ENCODE measurements around the gene SPRY4. TPM values are rescaled to one million over a fixed set of nuclear protein-coding genes. Genes with fewer than 3 reads are reported as not detected.
A peak's percentile ranks its signal among the peaks of the same experiment; 100 is the strongest.

SPRY4 gene
- total RNA-seq, 1 experiment from 2014 or later: 7.7 TPM

DNA sequence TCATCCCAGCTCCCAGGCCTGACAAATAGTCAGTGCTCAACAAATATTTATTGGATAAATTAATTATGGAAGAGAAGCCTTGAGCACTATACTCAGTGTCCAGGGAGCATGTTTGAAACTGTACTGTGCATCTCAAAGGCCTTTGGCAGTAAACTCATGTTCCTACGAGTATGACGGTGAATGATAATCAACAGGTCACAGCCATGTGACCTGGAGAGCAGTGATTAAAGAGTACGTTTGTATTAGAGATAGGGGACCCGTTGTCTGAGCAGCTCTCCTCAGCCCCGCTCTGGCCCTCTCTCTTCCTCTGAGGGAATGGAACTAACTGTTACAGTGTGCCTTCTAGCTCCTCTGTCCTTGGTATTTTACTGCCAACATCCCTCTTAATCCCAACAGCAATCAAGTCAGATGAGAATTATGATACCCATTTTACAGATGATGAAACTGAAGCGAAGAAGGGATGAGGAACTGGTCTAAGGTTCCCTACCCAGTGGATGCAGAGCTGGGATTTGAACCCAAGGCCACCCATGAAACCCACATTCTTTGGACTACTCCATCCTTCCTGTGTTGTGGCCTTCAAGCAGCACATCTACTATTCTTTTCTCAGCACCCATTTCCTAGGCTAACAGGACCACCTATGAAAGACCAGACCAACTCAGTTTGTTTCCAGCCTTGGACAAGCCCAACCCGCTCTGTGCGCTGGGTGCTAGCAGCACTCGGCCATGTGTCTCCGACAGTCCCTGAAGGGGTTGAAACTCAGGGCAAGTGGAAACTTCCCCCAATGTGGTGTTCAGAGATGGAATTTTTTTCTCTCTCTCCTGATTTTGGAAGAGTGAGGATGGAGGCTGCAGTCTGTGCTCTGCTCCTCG, 34.9 kb downstream of the SPRY4 start:
- peaks cover 7% of the 10 kb centered on the region for H3K4me1 Mint-ChIP-seq (ENCODE audit: low read depth, unreplicated experiment)
- intact Hi-C loops (cut with micrococcal nuclease; ENCODE audit: unreplicated experiment): no loop called here
- DNase-seq: no peak
- peaks cover 12% of the 10 kb centered on the region for H3K36me3 Mint-ChIP-seq (ENCODE audit: insufficient read depth, unreplicated experiment)
- Histone ChIP-seq H3K4me3 (ENCODE audit: low read depth, low read length) (no peak overlapping the region), H3K4me1 (no peaks in the 10 kb centered on the region), H3K27me3 (replicated peaks; ENCODE audit: control insufficient read depth, insufficient read depth, low read length) (no peaks in the 10 kb centered on the region), H3K9me3 (no peaks in the 10 kb centered on the region), H3K36me3 (ENCODE audit: control insufficient read depth, insufficient read depth, low read length) (no peaks in the 10 kb centered on the region)
- BruUV-seq (replicated peaks): no TSS peak
- TF ChIP-seq, protein P1, sequence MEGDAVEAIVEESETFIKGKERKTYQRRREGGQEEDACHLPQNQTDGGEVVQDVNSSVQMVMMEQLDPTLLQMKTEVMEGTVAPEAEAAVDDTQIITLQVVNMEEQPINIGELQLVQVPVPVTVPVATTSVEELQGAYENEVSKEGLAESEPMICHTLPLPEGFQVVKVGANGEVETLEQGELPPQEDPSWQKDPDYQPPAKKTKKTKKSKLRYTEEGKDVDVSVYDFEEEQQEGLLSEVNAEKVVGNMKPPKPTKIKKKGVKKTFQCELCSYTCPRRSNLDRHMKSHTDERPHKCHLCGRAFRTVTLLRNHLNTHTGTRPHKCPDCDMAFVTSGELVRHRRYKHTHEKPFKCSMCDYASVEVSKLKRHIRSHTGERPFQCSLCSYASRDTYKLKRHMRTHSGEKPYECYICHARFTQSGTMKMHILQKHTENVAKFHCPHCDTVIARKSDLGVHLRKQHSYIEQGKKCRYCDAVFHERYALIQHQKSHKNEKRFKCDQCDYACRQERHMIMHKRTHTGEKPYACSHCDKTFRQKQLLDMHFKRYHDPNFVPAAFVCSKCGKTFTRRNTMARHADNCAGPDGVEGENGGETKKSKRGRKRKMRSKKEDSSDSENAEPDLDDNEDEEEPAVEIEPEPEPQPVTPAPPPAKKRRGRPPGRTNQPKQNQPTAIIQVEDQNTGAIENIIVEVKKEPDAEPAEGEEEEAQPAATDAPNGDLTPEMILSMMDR (IDR thresholded peaks at IDR 0.05; ENCODE audit: insufficient read depth in 1 of 2, low read depth in 1 of 2, low read length in 1 of 2, severe bottlenecking in 1 of 2, unreplicated experiment in 1 of 2): no peak
- H3K27ac Mint-ChIP-seq (ENCODE audit: unreplicated experiment): no peak overlapping the region
- CTCF ChIA-PET: no interaction called here
- no peak overlapping the region for H3K4me3 Mint-ChIP-seq (ENCODE audit: unreplicated experiment)
- no peaks in the 10 kb centered on the region for H3K27me3 Mint-ChIP-seq (ENCODE audit: insufficient read depth, unreplicated experiment)
- H3K9me3 Mint-ChIP-seq (ENCODE audit: unreplicated experiment): no peaks in the 10 kb centered on the region
- POLR2A ChIA-PET: no interaction called here

DNA sequence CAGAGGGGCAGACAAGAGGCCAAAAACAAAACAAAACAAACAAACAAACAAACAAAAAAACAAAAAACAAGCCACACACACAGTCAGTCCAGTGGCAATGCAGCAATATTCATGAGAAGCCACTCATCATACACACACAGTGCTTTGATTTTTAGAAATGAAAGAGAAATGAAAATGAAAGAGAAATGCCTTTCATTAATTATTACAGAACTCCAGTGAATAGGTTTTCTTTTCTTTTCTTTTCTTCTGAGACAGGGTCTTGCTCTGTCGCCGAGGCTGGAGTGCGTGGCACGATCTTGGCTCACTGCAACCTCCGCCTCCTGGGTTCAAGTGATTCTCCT, 36.9 kb downstream of the SPRY4 start:
- ChIA-PET POLR2A (no interaction called here), CTCF (no interaction called here)
- DNase-seq: no peak
- Mint-ChIP-seq H3K4me3 (ENCODE audit: unreplicated experiment) (no peak overlapping the region), H3K36me3 (ENCODE audit: insufficient read depth, unreplicated experiment) (peaks cover 6% of the 10 kb centered on the region), H3K9me3 (ENCODE audit: unreplicated experiment) (no peaks in the 10 kb centered on the region), H3K27me3 (ENCODE audit: insufficient read depth, unreplicated experiment) (no peaks in the 10 kb centered on the region), H3K4me1 (ENCODE audit: low read depth, unreplicated experiment) (peaks cover 7% of the 10 kb centered on the region), H3K27ac (ENCODE audit: unreplicated experiment) (peak overlapping the region; percentile 9)
- no TSS peak for BruUV-seq (replicated peaks)
- Histone ChIP-seq H3K4me3 (ENCODE audit: low read depth, low read length) (no peak overlapping the region), H3K4me1 (no peaks in the 10 kb centered on the region), H3K9me3 (no peaks in the 10 kb centered on the region), H3K36me3 (ENCODE audit: control insufficient read depth, insufficient read depth, low read length) (no peaks in the 10 kb centered on the region), H3K27me3 (replicated peaks; ENCODE audit: control insufficient read depth, insufficient read depth, low read length) (no peaks in the 10 kb centered on the region)
- TF ChIP-seq, protein P1 (IDR thresholded peaks at IDR 0.05; ENCODE audit: insufficient read depth in 1 of 2, low read depth in 1 of 2, low read length in 1 of 2, severe bottlenecking in 1 of 2, unreplicated experiment in 1 of 2): no peak
- intact Hi-C loops (cut with micrococcal nuclease; ENCODE audit: unreplicated experiment): no loop called here

DNA sequence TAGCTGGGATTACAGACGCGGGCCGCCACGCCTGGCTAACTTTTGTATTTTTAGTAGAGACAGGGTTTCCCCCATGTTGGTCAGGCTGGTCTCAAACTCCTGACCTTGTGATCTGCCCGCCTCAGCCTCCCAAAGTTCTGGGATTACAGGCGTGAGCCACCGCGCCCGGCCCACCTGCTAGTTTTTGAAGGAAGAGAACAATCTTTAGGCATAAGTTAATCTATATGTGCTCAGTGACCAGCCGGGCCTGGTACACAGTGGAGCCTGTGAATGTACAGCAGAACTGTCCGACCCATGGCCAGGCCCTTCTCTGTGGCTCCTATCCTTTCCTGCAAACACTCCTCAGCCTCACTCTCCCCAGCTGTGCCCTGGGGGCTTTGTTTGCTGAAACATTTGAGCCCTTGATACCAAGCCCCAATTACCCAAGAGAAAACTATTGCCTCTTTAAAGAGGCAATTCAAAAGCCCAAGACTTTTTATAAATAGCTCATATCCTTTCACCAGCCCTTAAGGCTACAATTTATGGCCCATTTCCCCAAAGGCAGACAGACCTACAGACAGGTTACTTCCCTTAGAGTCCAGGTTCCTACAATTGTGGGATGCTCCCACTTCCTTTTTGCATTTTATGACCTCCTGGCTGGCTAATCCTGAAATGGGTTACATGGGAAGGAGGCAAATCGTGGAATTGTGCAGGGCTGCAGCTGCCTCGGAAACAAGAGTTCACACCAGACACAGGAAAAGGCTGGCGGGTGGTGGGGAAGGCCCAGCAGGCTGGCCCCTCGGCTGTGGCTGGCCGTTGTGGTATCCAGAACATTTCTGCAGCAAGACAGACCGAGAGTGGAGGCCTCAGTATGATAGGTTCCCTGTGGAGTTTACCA, 37.5 kb downstream of the SPRY4 start:
- intact Hi-C loops (cut with micrococcal nuclease; ENCODE audit: unreplicated experiment): no loop called here
- DNase-seq: no peak
- ChIA-PET CTCF (no interaction called here), POLR2A (no interaction called here)
- Mint-ChIP-seq H3K4me1 (ENCODE audit: low read depth, unreplicated experiment) (peaks cover 7% of the 10 kb centered on the region), H3K4me3 (ENCODE audit: unreplicated experiment) (no peak overlapping the region), H3K9me3 (ENCODE audit: unreplicated experiment) (no peaks in the 10 kb centered on the region), H3K27ac (ENCODE audit: unreplicated experiment) (peak overlapping the region; percentile 9), H3K36me3 (ENCODE audit: insufficient read depth, unreplicated experiment) (peaks cover 6% of the 10 kb centered on the region), H3K27me3 (ENCODE audit: insufficient read depth, unreplicated experiment) (no peaks in the 10 kb centered on the region)
- BruUV-seq (replicated peaks): no TSS peak
- Histone ChIP-seq H3K4me3 (ENCODE audit: low read depth, low read length) (no peak overlapping the region), H3K27me3 (replicated peaks; ENCODE audit: control insufficient read depth, insufficient read depth, low read length) (no peaks in the 10 kb centered on the region), H3K36me3 (ENCODE audit: control insufficient read depth, insufficient read depth, low read length) (no peaks in the 10 kb centered on the region), H3K4me1 (no peaks in the 10 kb centered on the region), H3K9me3 (no peaks in the 10 kb centered on the region)
- TF ChIP-seq, protein P1 (IDR thresholded peaks at IDR 0.05; ENCODE audit: insufficient read depth in 1 of 2, low read depth in 1 of 2, low read length in 1 of 2, severe bottlenecking in 1 of 2, unreplicated experiment in 1 of 2): no peak
